Psoas muscle (tissue), 8 donors: ENCODE results near the gene IARS1. TPM values are rescaled to one million over a fixed set of nuclear protein-coding genes. Genes with fewer than 3 reads are reported as not detected.

Source experiments
- ATAC-seq, 4 donors: fragments of 200-7000 bp; cut with Tn5 transposase; one replicate each; pipeline ENCODE4 v1.9.1; 2020; ENCODE audit warnings: moderate library complexity in 3 of 4, mild to moderate bottlenecking in 2 of 4
- DNase-seq, 2 donors: peaks; one replicate each; pipeline ENCODE4 v3.0.0-alpha.2; 2020
- H3K27ac ChIP-seq: fragments of 200-600 bp; one replicate; pipeline ENCODE4 v1.8.0; 2022
- H3K27me3 ChIP-seq, 3 donors: fragments of 200-600 bp in 1 of 3; one replicate each; pipeline versions ENCODE4 v1.6.1 to v1.8.0; 2013 to 2022; ENCODE audit warnings: low read length in 2 of 3, mild to moderate bottlenecking in 2 of 3, moderate library complexity in 1 of 3; ENCODE audit not compliant: insufficient read depth in 3 of 3
- H3K36me3 ChIP-seq, 2 donors: fragments of 200-600 bp in 1 of 2; one replicate each; pipeline versions ENCODE4 v1.6.1 to v1.8.0; 2013 to 2022; ENCODE audit warnings: low read depth in 1 of 2, mild to moderate bottlenecking in 1 of 2, moderate library complexity in 1 of 2; ENCODE audit not compliant: insufficient read depth in 1 of 2
- H3K4me1 ChIP-seq: fragments of 200-600 bp; one replicate; pipeline ENCODE4 v1.8.0; 2022
- H3K4me3 ChIP-seq: fragments of 200-600 bp; one replicate; pipeline ENCODE4 v1.8.0; 2022; ENCODE audit warnings: mild to moderate bottlenecking
- H3K9me3 ChIP-seq: fragments of 200-600 bp; one replicate; pipeline ENCODE4 v1.8.0; 2022
- whole genome bisulfite sequencing, 3 donors: extraction: QIAGEN DNeasy Blood & Tissue Kit; methylation state at CpG; one replicate each; pipeline versions ENCODE4 v1.1.6 to v1.1.7; 2013; 5-methylcytosine and 5-hydroxymethylcytosine counted together
- intact Hi-C, 2 donors: fragments of 100-400 bp; cut with DNase I; formaldehyde crosslinking; loops; one replicate each; pipeline versions ENCODE4 v1.11.0 to v1.14.2; 2022
- polyA plus RNA-seq, 3 donors: library from polyadenylated mRNA; stranded (reverse); fragments of 200-250 nt; gene quantifications; one replicate each; pipeline ENCODE4 v1.2.3, GENCODE V29; 2013
- total RNA-seq, 4 donors: library from RNA; stranded (reverse); fragmentation: NEBNext Ultra II Directional in 2 of 4; extraction: Animal tissue kit (Norgen Biotek cat#: 25700) in 2 of 4; gene quantifications; one replicate each; pipeline versions ENCODE4 v1.2.1 to v1.2.4, GENCODE V29; 2021 to 2023
- TF ChIP-seq, protein P1 (sequence below): fragments of 200-600 bp; IDR thresholded peaks from one replicate; pipeline ENCODE4 v1.8.0; 2022; ENCODE audit warnings: antibody characterized with exemption
- donor health status: healthy with polysubstance abuse.
- donor health status: DM: no; HTN: no; CAD: no; lungs with moderate emphysema.
- donor health status: Bipolar disorder and iron deficiency.
- donor health status: healthy.
- donor health status: DM: yes; HTN: yes; CAD: no.
- donor health status: DM: no; HTN: no; CAD: no.
- donor health status: DM: no; HTN: no; CAD: no.
- donor health status: DM: yes; HTN: yes; CAD: no.

The IARS1 gene
- total and polyA plus RNA-seq, 7 donors, result 45.6 to 183 (median 98.5) TPM

DNA sequence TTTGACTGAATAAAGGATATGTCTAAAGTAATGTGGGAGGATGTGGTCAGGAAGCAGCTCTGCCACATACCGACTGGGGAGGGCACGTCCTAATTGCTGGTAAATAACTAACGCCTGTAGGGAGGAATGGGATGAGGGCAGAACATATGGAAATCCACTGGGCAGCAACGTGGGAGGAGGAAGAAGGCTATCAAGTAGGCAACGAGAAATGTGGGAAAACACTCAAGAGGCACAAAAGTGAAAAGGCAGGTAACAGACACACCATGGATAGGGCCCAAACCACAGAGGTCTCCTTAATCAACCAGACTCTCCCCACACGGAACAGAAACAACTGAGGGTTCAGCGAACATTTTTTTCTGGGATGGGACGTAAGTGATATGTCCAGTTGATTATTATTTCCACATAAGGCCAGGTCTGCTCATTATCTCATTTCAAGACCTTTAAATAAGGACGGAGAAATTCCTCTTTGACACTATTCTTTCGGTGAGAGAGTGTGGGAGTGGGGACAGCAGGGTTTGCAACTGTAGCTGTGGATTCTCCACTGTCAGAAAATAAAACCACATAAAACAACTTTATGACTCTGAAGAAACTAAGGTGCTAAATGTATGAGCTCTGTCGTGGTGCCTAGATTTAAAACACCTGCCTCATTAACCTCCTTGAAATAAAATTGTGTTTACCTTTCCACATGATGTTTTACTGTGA lies 17.0 kb downstream of the IARS1 start:
- no peaks in the 10 kb centered on the region for H3K9me3 ChIP-seq
- intact Hi-C loops, result loop anchor here (1.0 to 5.0 kb wide), 2 partner anchors 13 to 34 kb away; no protein-coding TSS in a partner anchor
- no peaks in the 10 kb centered on the region for H3K27me3 ChIP-seq
- ATAC-seq (no peak), DNase-seq (no peak)
- peaks cover 26 to 100% of the 10 kb centered on the region in 2 donors for H3K36me3 ChIP-seq
- H3K4me3 ChIP-seq, result no peak overlapping the region
- H3K27ac ChIP-seq, result no peak overlapping the region
- no peaks in the 10 kb centered on the region for H3K4me1 ChIP-seq
- WGBS, 3 donors, result 70 to 73% (median 71%) methylated on average over 11 of the region's 11 CpGs
- TF ChIP-seq, protein P1, sequence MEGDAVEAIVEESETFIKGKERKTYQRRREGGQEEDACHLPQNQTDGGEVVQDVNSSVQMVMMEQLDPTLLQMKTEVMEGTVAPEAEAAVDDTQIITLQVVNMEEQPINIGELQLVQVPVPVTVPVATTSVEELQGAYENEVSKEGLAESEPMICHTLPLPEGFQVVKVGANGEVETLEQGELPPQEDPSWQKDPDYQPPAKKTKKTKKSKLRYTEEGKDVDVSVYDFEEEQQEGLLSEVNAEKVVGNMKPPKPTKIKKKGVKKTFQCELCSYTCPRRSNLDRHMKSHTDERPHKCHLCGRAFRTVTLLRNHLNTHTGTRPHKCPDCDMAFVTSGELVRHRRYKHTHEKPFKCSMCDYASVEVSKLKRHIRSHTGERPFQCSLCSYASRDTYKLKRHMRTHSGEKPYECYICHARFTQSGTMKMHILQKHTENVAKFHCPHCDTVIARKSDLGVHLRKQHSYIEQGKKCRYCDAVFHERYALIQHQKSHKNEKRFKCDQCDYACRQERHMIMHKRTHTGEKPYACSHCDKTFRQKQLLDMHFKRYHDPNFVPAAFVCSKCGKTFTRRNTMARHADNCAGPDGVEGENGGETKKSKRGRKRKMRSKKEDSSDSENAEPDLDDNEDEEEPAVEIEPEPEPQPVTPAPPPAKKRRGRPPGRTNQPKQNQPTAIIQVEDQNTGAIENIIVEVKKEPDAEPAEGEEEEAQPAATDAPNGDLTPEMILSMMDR, result no peak

DNA sequence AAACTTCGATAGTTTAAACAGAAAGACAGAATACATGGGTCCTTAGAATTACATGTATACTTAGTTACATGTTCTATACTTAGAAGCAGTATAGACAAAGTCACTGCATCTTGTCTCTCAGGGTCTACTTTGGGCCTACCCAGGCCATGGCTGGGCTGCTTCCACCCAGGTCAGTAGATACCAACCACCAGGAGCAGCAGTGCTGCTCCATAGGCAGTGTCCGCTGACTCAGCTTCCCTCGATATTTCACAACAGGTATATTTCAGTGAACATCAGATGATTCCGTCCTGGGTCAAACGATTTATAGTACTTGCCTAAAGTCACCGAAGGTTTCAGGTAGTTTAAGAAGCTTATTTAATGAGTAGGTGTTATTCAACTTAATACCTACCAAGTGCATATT lies 18.0 kb downstream of the IARS1 start:
- Histone ChIP-seq H3K9me3 (no peaks in the 10 kb centered on the region), H3K4me3 (no peak overlapping the region), H3K36me3 (peaks cover 29 to 100% of the 10 kb centered on the region in 2 donors), H3K27me3 (no peaks in the 10 kb centered on the region), H3K4me1 (no peaks in the 10 kb centered on the region), H3K27ac (no peak overlapping the region)
- 93 to 96% (median 95%) methylated on average over 6 of the region's 6 CpGs for WGBS, 3 donors
- peak in 2 of 4 donors; percentile 40 to 54 for ATAC-seq
- intact Hi-C loops, result loop anchor here in 1 of 2 donors (5.0 kb wide), 1 partner anchor 33 kb away; no protein-coding TSS in a partner anchor
- TF ChIP-seq, protein P1, result no peak
- no peak for DNase-seq

DNA sequence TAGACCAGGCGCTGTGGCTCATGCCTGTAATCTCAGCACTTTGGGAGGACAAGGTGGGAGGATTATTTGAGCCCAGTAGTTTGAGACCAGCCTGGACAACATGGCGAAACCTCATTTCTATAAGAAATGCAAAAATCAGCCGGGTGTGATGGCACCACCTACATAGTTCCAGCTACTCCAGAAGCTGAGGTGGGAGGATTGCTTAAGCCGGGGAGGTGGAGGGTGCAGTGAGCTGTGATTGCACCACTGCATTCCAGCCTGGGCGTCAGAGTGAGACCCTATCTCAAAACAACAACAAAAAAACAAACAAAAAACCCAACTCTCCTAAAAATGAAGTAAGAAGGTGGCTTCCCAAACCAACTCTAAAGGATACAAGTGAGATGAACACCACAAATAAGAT lies 23.0 kb downstream of the IARS1 start:
- Histone ChIP-seq H3K36me3 (peaks cover 32 to 100% of the 10 kb centered on the region in 2 donors), H3K4me3 (no peak overlapping the region), H3K27me3 (no peaks in the 10 kb centered on the region), H3K27ac (no peak overlapping the region), H3K4me1 (no peaks in the 10 kb centered on the region), H3K9me3 (no peaks in the 10 kb centered on the region)
- intact Hi-C loops, result loop anchor here in 1 of 2 donors (5.0 kb wide), 1 partner anchor 33 kb away; no protein-coding TSS in a partner anchor
- WGBS, 3 donors, result 92 to 97% (median 94%) methylated on average over 5 of the region's 5 CpGs
- DNase-seq, result no peak
- no peak for ATAC-seq
- TF ChIP-seq, protein P1, result no peak

DNA sequence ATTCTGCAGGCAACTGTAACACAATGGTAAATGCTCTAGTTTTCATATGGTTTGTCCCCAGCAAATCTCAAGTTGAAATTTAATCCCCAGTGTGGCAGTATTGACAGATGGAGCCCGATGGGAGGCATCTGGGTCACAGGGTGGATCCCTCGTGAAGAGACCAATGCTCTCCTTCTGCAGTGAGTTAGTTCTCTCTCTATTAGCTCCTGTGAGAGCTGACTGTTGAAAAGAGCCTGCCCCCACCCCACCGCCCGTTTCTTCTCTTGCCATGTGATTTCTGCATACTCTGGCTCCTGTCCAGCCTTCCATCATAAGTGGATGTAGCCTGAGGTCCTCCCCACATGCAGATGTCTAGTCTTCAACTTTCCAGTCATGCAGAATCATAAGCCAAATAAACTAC lies 27.0 kb downstream of the IARS1 start:
- 49 to 68% (median 63%) methylated on average over 4 of the region's 4 CpGs for WGBS, 3 donors

More for the DNA sequence above, 27.0 kb downstream of the IARS1 start:
- intact Hi-C loops, result loop anchor here in 1 of 2 donors (2.0 kb wide), 1 partner anchor 14 kb away; no protein-coding TSS in a partner anchor
- Histone ChIP-seq H3K36me3 (peaks cover 29 to 100% of the 10 kb centered on the region in 2 donors), H3K4me3 (no peak overlapping the region), H3K4me1 (no peaks in the 10 kb centered on the region), H3K9me3 (no peaks in the 10 kb centered on the region), H3K27me3 (no peaks in the 10 kb centered on the region), H3K27ac (no peak overlapping the region)
- no peak for ATAC-seq
- TF ChIP-seq, protein P1, result no peak
- no peak for DNase-seq
